Measurements from ENCODE around the gene PPARA. TPM values are rescaled to one million over a fixed set of nuclear protein-coding genes. Genes with fewer than 3 reads are reported as not detected.

The PPARA gene
- polyA plus RNA-seq, 3 donors: 3.7 to 6.3 (median 4.9) TPM

GRCh38 chr22:46150655-46151477, 540 bp downstream of the PPARA start:
- H3K36me3 Mint-ChIP-seq: peaks cover 16 to 29% of the 10 kb centered on the region in 2 donors
- peaks cover 23 to 42% (median 25%) of the 10 kb centered on the region in 3 donors for H3K27me3 Mint-ChIP-seq (ENCODE audit: low read depth in 3 of 3)
- intact Hi-C loops (cut with micrococcal nuclease): loop anchor here in 1 of 2 donors (5.0 kb wide), 1 partner anchor 101 kb away; the partner anchor contains the start of gene CDPF1
- Histone ChIP-seq H3K36me3 (replicated peaks in 1 of 2; ENCODE audit: control insufficient read depth in 1 of 2, insufficient read depth in 2 of 2, low read length in 2 of 2) (peaks cover 0 to 12% of the 10 kb centered on the region in 2 donors), H3K4me3 (replicated peaks in 1 of 3; ENCODE audit: low read depth in 2 of 3, low read length in 3 of 3) (peak overlapping the region; percentile 65 to 87 (median 80)), H3K79me2 (ENCODE audit: insufficient read depth, low read length) (peaks cover 4% of the 10 kb centered on the region), H3K27ac (ENCODE audit: low read depth in 1 of 2, low read length in 2 of 2) (peak overlapping the region in 1 of 2 donors; percentile 72), H3K9me3 (replicated peaks in 1 of 2; ENCODE audit: control insufficient read depth in 1 of 2, insufficient read depth in 1 of 2, low read length in 2 of 2) (no peaks in the 10 kb centered on the region), H3K4me1 (ENCODE audit: control insufficient read depth in 1 of 2, insufficient read depth in 2 of 2, low read length in 2 of 2) (peaks cover 16 to 28% of the 10 kb centered on the region in 2 donors), H2AFZ (ENCODE audit: insufficient read depth, low read depth, low read length, poor library complexity, severe bottlenecking) (peak overlapping the region; percentile 79), H4K20me1 (ENCODE audit: insufficient read depth, low read length) (no peaks in the 10 kb centered on the region), H3K27me3 (ENCODE audit: control insufficient read depth in 2 of 2, insufficient read depth in 2 of 2, low read length in 2 of 2) (peaks cover 8 to 33% of the 10 kb centered on the region in 2 donors), H3K9ac (ENCODE audit: insufficient read depth, low read length, poor library complexity, severe bottlenecking) (peak overlapping the region; percentile 72), H3K4me2 (replicated peaks; ENCODE audit: extremely low read depth, low read length, poor library complexity, severe bottlenecking) (peak overlapping the region; percentile 94)
- WGBS (ENCODE audit: insufficient coverage): under 1% methylated on average over 92 of the region's 101 CpGs
- peaks cover 0 to 3% (median 0%) of the 10 kb centered on the region in 7 donors for H3K9me3 Mint-ChIP-seq
- peaks cover 20% of the 10 kb centered on the region for H3K4me1 Mint-ChIP-seq
- peak overlapping the region in 5 of 7 donors; percentile 37 to 73 (median 55) for H3K27ac Mint-ChIP-seq
- peak overlapping the region; percentile 85 to 88 for H3K4me3 Mint-ChIP-seq
- TF ChIP-seq, protein P1, sequence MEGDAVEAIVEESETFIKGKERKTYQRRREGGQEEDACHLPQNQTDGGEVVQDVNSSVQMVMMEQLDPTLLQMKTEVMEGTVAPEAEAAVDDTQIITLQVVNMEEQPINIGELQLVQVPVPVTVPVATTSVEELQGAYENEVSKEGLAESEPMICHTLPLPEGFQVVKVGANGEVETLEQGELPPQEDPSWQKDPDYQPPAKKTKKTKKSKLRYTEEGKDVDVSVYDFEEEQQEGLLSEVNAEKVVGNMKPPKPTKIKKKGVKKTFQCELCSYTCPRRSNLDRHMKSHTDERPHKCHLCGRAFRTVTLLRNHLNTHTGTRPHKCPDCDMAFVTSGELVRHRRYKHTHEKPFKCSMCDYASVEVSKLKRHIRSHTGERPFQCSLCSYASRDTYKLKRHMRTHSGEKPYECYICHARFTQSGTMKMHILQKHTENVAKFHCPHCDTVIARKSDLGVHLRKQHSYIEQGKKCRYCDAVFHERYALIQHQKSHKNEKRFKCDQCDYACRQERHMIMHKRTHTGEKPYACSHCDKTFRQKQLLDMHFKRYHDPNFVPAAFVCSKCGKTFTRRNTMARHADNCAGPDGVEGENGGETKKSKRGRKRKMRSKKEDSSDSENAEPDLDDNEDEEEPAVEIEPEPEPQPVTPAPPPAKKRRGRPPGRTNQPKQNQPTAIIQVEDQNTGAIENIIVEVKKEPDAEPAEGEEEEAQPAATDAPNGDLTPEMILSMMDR (IDR thresholded peaks at IDR 0.05): no peak
- peak; percentile 17 to 68 (median 30) for DNase-seq

DNA sequence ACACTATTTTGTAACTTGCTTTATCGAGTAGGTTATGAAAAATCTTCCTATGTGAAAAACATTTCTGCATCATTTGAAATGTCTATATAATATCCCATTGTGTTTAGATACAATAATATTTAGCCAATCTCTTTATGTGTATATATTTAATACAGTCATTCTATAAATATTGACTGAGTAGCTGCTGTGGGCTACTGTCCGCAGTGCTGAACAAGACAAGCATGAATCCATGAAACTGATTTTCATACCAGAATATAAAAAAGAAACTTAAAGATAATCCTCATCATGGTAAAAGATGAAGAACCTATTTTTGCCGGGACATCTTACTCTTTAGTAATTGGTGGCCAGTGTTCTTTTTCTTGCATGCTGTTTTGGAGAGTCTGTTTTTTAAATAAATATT, 3.6 kb downstream of the PPARA start:
- Mint-ChIP-seq H3K9me3 (peaks cover 0 to 3% (median 0%) of the 10 kb centered on the region in 7 donors), H3K27me3 (ENCODE audit: low read depth in 3 of 3) (peaks cover under 1 to 13% (median 4%) of the 10 kb centered on the region in 3 donors), H3K36me3 (peaks cover 38 to 47% of the 10 kb centered on the region in 2 donors), H3K4me3 (no peak overlapping the region), H3K4me1 (peaks cover 16% of the 10 kb centered on the region), H3K27ac (no peak overlapping the region)
- WGBS (ENCODE audit: insufficient coverage): no CpG with 5 or more reads among the region's 3 CpGs
- no peaks in the 10 kb centered on the region for H3K9me3 ChIP-seq (replicated peaks in 1 of 2; ENCODE audit: control insufficient read depth in 1 of 2, insufficient read depth in 1 of 2, low read length in 2 of 2)
- H3K27ac ChIP-seq (ENCODE audit: low read depth in 1 of 2, low read length in 2 of 2): no peak overlapping the region
- H3K4me2 ChIP-seq (replicated peaks; ENCODE audit: extremely low read depth, low read length, poor library complexity, severe bottlenecking): no peak overlapping the region
- peaks cover 4 to 27% of the 10 kb centered on the region in 2 donors for H3K36me3 ChIP-seq (replicated peaks in 1 of 2; ENCODE audit: control insufficient read depth in 1 of 2, insufficient read depth in 2 of 2, low read length in 2 of 2)
- intact Hi-C loops (cut with micrococcal nuclease): loop anchor here in 1 of 2 donors (5.0 kb wide), 1 partner anchor 98 kb away; the partner anchor contains the start of gene CDPF1
- peaks cover under 1 to 9% of the 10 kb centered on the region in 2 donors for H3K27me3 ChIP-seq (ENCODE audit: control insufficient read depth in 2 of 2, insufficient read depth in 2 of 2, low read length in 2 of 2)
- H2AFZ ChIP-seq (ENCODE audit: insufficient read depth, low read depth, low read length, poor library complexity, severe bottlenecking): no peak overlapping the region
- peaks cover 13 to 24% of the 10 kb centered on the region in 2 donors for H3K4me1 ChIP-seq (ENCODE audit: control insufficient read depth in 1 of 2, insufficient read depth in 2 of 2, low read length in 2 of 2)
- H4K20me1 ChIP-seq (ENCODE audit: insufficient read depth, low read length): no peaks in the 10 kb centered on the region
- peaks cover 4% of the 10 kb centered on the region for H3K79me2 ChIP-seq (ENCODE audit: insufficient read depth, low read length)
- no peak overlapping the region for H3K9ac ChIP-seq (ENCODE audit: insufficient read depth, low read length, poor library complexity, severe bottlenecking)
- TF ChIP-seq, protein P1 (IDR thresholded peaks at IDR 0.05): no peak
- no peak for DNase-seq
- no peak overlapping the region for H3K4me3 ChIP-seq (replicated peaks in 1 of 3; ENCODE audit: low read depth in 2 of 3, low read length in 3 of 3)
